Spinal cord (tissue), 10 donors: Measurements from ENCODE around the gene PMP22. TPM values are rescaled to one million over a fixed set of nuclear protein-coding genes. Genes with fewer than 3 reads are reported as not detected.

ENCODE experiments used
- DNase-seq, 6 donors: peaks; one replicate each; pipeline versions ENCODE4 v3.0.0 to v3.0.0-alpha.2; 2013 to 2015; ENCODE audit warnings: low spot score in 6 of 6, low read depth in 4 of 6
- H3K27ac ChIP-seq: one replicate; pipeline ENCODE4 v1.5.1; 2013; ENCODE audit warnings: low read depth, low read length, control low read depth
- H3K27me3 ChIP-seq: one replicate; pipeline ENCODE4 v1.6.1; 2013; ENCODE audit warnings: low read length; ENCODE audit not compliant: control insufficient read depth, insufficient read depth
- H3K36me3 ChIP-seq: one replicate; pipeline ENCODE4 v1.6.1; 2013; ENCODE audit warnings: low read length; ENCODE audit not compliant: control insufficient read depth, insufficient read depth
- H3K4me1 ChIP-seq: one replicate; pipeline ENCODE4 v1.6.1; 2013; ENCODE audit warnings: low read length; ENCODE audit not compliant: control insufficient read depth, insufficient read depth
- H3K4me3 ChIP-seq: one replicate; pipeline ENCODE4 v1.5.1; 2013; ENCODE audit warnings: low read depth, low read length, control low read depth
- H3K9me3 ChIP-seq: one replicate; pipeline ENCODE4 v1.6.1; 2013; ENCODE audit warnings: low read length; ENCODE audit not compliant: control insufficient read depth, insufficient read depth
- WGBS: methylation state at CpG from one replicate; pipeline ENCODE4 v1.1.5; 2013; ENCODE audit warnings: missing lambda C conversion rate; ENCODE audit not compliant: insufficient coverage; 5-methylcytosine and 5-hydroxymethylcytosine counted together
- long read RNA-seq, 4 donors: transcript quantifications; one replicate each; lab custom pipeline, GENCODE V29; 2026
- polyA plus RNA-seq, 2 donors: library from polyadenylated mRNA; unstranded; fragments of 120-200 nt; gene quantifications; one replicate each; pipeline ENCODE4 v1.2.1, GENCODE V29; 2013; ENCODE audit not compliant: insufficient read length in 2 of 2
- total RNA-seq, 2 donors: library from RNA; depleted of rRNA in 1 of 2; stranded (reverse); fragments of 120-200 nt in 1 of 2; fragments of >200 nt in 1 of 2; gene quantifications; one replicate each; pipeline versions ENCODE4 v1.2.3 to v1.2.4, GENCODE V29; 2013 to 2014
- donor health status: healthy.

PMP22 gene
- total RNA-seq (100 to 1,000 TPM; 158 to 248 TPM), polyA plus RNA-seq (100 to 1,000 TPM in 1 of 2 donors, 10 to 100 TPM in 1; 83.0 to 129 TPM)
- long read RNA-seq, donor 1, transcript PMP22-201 (5 exons, 1,861 nt), result minor isoform, 14 of 87 reads
- long read RNA-seq, donor 1, transcript PMP22-203 (5 exons, 1,817 nt), result major isoform, 48 of 87 reads
- long read RNA-seq, donor 1, partial matches to known transcripts, result 24 of 87 reads
- long read RNA-seq, donor 1, other reads (novel, unspliced or antisense), result 0 of 87 reads
- long read RNA-seq, donor 2, transcript PMP22-203 (5 exons, 1,817 nt), result major isoform, 8 of 17 reads
- long read RNA-seq, donor 2, partial matches to known transcripts, result 8 of 17 reads
- long read RNA-seq, donor 2, other reads (novel, unspliced or antisense), result 0 of 17 reads
- long read RNA-seq, donor 3, transcript PMP22-203 (5 exons, 1,817 nt), result major isoform, 18 of 42 reads
- long read RNA-seq, donor 3, partial matches to known transcripts, result 18 of 42 reads
- long read RNA-seq, donor 3, other reads (novel, unspliced or antisense), result 0 of 42 reads
- long read RNA-seq, donor 4, transcript PMP22-203 (5 exons, 1,817 nt), result major isoform, 67 of 95 reads
- long read RNA-seq, donor 4, partial matches to known transcripts, result 20 of 95 reads
- long read RNA-seq, donor 4, other reads (novel, unspliced or antisense), result 0 of 95 reads

GRCh38 chr17:15265131-15265530 is at the start of gene PMP22:
PMP22 (minus strand) TSS chr17:15265326; CDS start chr17:15260727, 4,599 bp downstream.
- Histone ChIP-seq H3K9me3 (no peaks in the 10 kb centered on the region), H3K4me1 (peaks cover 42% of the 10 kb centered on the region), H3K27ac (no peak within 1 kb of the TSS), H3K36me3 (no peaks in the 10 kb centered on the region), H3K27me3 (peaks cover 36% of the 10 kb centered on the region), H3K4me3 (peak within 1 kb of the TSS; percentile 38)
- peak in 1 of 6 donors; percentile 50 for DNase-seq
- WGBS, result 47% methylated on average over 5 of the region's 6 CpGs

- Histone ChIP-seq H3K27ac (no peak overlapping the region), H3K4me3 (no peak overlapping the region), H3K36me3 (no peaks in the 10 kb centered on the region), H3K9me3 (no peaks in the 10 kb centered on the region), H3K4me1 (no peaks in the 10 kb centered on the region), H3K27me3 (no peaks in the 10 kb centered on the region)
- 78% methylated on average over 3 of the region's 5 CpGs for WGBS
- no peak for DNase-seq
Measured at GRCh38 chr17:15311996-15312395, 46.9 kb upstream of the PMP22 start.

- 71% methylated on average over 3 of the region's 3 CpGs for WGBS
- DNase-seq, result peak in 1 of 6 donors; percentile 35
- no peaks in the 10 kb centered on the region for H3K36me3 ChIP-seq
- no peaks in the 10 kb centered on the region for H3K27me3 ChIP-seq
- H3K4me1 ChIP-seq, result no peaks in the 10 kb centered on the region
- H3K27ac ChIP-seq, result no peak overlapping the region
- H3K4me3 ChIP-seq, result no peak overlapping the region
- no peaks in the 10 kb centered on the region for H3K9me3 ChIP-seq
Measured at GRCh38 chr17:15309793-15310192, 44.7 kb upstream of the PMP22 start.

- no peaks in the 10 kb centered on the region for H3K36me3 ChIP-seq
- WGBS, result 100% methylated on average over 3 of the region's 3 CpGs
- H3K27ac ChIP-seq, result no peak overlapping the region
- H3K4me3 ChIP-seq, result no peak overlapping the region
- DNase-seq, result no peak
- no peaks in the 10 kb centered on the region for H3K4me1 ChIP-seq
- H3K9me3 ChIP-seq, result no peaks in the 10 kb centered on the region
- no peaks in the 10 kb centered on the region for H3K27me3 ChIP-seq
Measured at GRCh38 chr17:15309236-15309635, 44.1 kb upstream of the PMP22 start.

- Histone ChIP-seq H3K9me3 (no peaks in the 10 kb centered on the region), H3K36me3 (no peaks in the 10 kb centered on the region), H3K4me3 (no peak overlapping the region), H3K27ac (no peak overlapping the region), H3K27me3 (no peaks in the 10 kb centered on the region), H3K4me1 (no peaks in the 10 kb centered on the region)
- 92% methylated on average over 4 of the region's 7 CpGs for WGBS
- DNase-seq, result no peak
Measured at GRCh38 chr17:15308758-15309157, 43.6 kb upstream of the PMP22 start.

GRCh38 chr17:15307710-15308111 is 42.6 kb upstream of the PMP22 start:
- no peaks in the 10 kb centered on the region for H3K36me3 ChIP-seq
- no peaks in the 10 kb centered on the region for H3K27me3 ChIP-seq
- H3K4me3 ChIP-seq, result no peak overlapping the region
- no peaks in the 10 kb centered on the region for H3K4me1 ChIP-seq
- DNase-seq, result no peak
- H3K27ac ChIP-seq, result no peak overlapping the region
- H3K9me3 ChIP-seq, result no peaks in the 10 kb centered on the region
- 100% methylated on average over 1 of the region's 4 CpGs for WGBS

- no peaks in the 10 kb centered on the region for H3K36me3 ChIP-seq
- 85% methylated on average over 12 of the region's 14 CpGs for WGBS
- no peak for DNase-seq
- no peaks in the 10 kb centered on the region for H3K27me3 ChIP-seq
- H3K4me3 ChIP-seq, result no peak overlapping the region
- no peaks in the 10 kb centered on the region for H3K4me1 ChIP-seq
- H3K27ac ChIP-seq, result no peak overlapping the region
- H3K9me3 ChIP-seq, result no peaks in the 10 kb centered on the region
Measured at GRCh38 chr17:15303851-15304250, 38.7 kb upstream of the PMP22 start.

GRCh38 chr17:15303268-15303667 is 38.1 kb upstream of the PMP22 start:
- Histone ChIP-seq H3K27ac (no peak overlapping the region), H3K36me3 (no peaks in the 10 kb centered on the region), H3K4me3 (no peak overlapping the region), H3K4me1 (no peaks in the 10 kb centered on the region), H3K9me3 (no peaks in the 10 kb centered on the region), H3K27me3 (no peaks in the 10 kb centered on the region)
- DNase-seq, result no peak
- WGBS, result 15% methylated on average over 1 of the region's 3 CpGs

GRCh38 chr17:15301845-15302244 is 36.7 kb upstream of the PMP22 start:
- no peak for DNase-seq
- no CpG with 5 or more reads among the region's 6 CpGs for WGBS
- no peaks in the 10 kb centered on the region for H3K9me3 ChIP-seq
- no peaks in the 10 kb centered on the region for H3K36me3 ChIP-seq
- no peak overlapping the region for H3K27ac ChIP-seq
- H3K4me1 ChIP-seq, result no peaks in the 10 kb centered on the region
- no peak overlapping the region for H3K4me3 ChIP-seq
- no peaks in the 10 kb centered on the region for H3K27me3 ChIP-seq

- Histone ChIP-seq H3K4me3 (no peak overlapping the region), H3K27ac (no peak overlapping the region), H3K27me3 (no peaks in the 10 kb centered on the region), H3K4me1 (no peaks in the 10 kb centered on the region), H3K36me3 (no peaks in the 10 kb centered on the region), H3K9me3 (no peaks in the 10 kb centered on the region)
- WGBS, result no CpG with 5 or more reads among the region's 5 CpGs
- DNase-seq, result no peak
Measured at GRCh38 chr17:15298176-15298575, 33.0 kb upstream of the PMP22 start.
